ENCODE measurements around the gene FAM83F.

GRCh38 chr22:39958009-39958711, 36.6 kb upstream of the FAM83F start:
- TF ChIP-seq TAF1 (IDR thresholded peaks at IDR 0.05; ENCODE audit: borderline replicate concordance, insufficient read depth, low read length) (no peak), POLR2AphosphoS5 (IDR thresholded peaks at IDR 0.05; ENCODE audit: low read depth, low read length) (no peak), REST (IDR thresholded peaks at IDR 0.05; ENCODE audit: insufficient read depth in 1 of 2, low read depth in 2 of 2, low read length in 2 of 2) (no peak), FOXP2 (optimal IDR thresholded peaks at IDR 0.05; ENCODE audit: borderline replicate concordance, extremely low read depth, extremely low read length, insufficient read depth) (no peak)

Data from PFSK-1 (cell line).